Occipital lobe (tissue), 2 donors: ENCODE data around the gene UMODL1. TPM values are rescaled to one million over a fixed set of nuclear protein-coding genes. Genes with fewer than 3 reads are reported as not detected.

Source experiments
- DNase-seq: peaks from one replicate; lab custom pipeline; 2025; lab: John Stamatoyannopoulos, UW
- total RNA-seq: library from RNA; depleted of rRNA; stranded (reverse); fragments of >200 nt; gene quantifications from one replicate; pipeline ENCODE4 v1.2.3, GENCODE V29; 2014

The UMODL1 gene
- total RNA-seq, 1 donor from 2014 or later = not detected

- no peak for DNase-seq
Measured at GRCh38 chr21:42188663-42189062, 117.5 kb downstream of the UMODL1 start.

- DNase-seq = no peak
Measured at GRCh38 chr21:42189431-42189830, 118.3 kb downstream of the UMODL1 start.

GRCh38 chr21:42189860-42190485 is 118.9 kb downstream of the UMODL1 start:
- no peak for DNase-seq

- DNase-seq = no peak
Measured at GRCh38 chr21:42190486-42190863, 119.4 kb downstream of the UMODL1 start.

GRCh38 chr21:42191064-42191463 is 119.9 kb downstream of the UMODL1 start:
- no peak for DNase-seq

GRCh38 chr21:42191696-42192595 is 120.8 kb downstream of the UMODL1 start:
- no peak for DNase-seq

Other genes starting within 250 kb of the UMODL1 start
- gene PRDM15, start 192.0 kb upstream of the UMODL1 start, total RNA-seq = 6.7 TPM
- 8.3 TPM for gene C2CD2, start 117.3 kb upstream of the UMODL1 start, total RNA-seq
- 14.3 TPM for gene ZBTB21, start 61.0 kb upstream of the UMODL1 start, total RNA-seq
- 16.1 TPM for gene ABCG1, start 147.8 kb downstream of the UMODL1 start, total RNA-seq
- not detected for gene TFF3, start 244.1 kb downstream of the UMODL1 start, total RNA-seq